Fibroblast of lung (primary cell): ENCODE data around the gene CLNK. TPM values are rescaled to one million over a fixed set of nuclear protein-coding genes. Genes with fewer than 3 reads are reported as not detected.

Experiments
- DNase-seq, 2 donors: peaks; one replicate each; pipeline versions ENCODE4 v3.0.0 to v3.0.0-alpha.2; 2010; ENCODE audit warnings: low read depth in 2 of 2
- H2AFZ ChIP-seq: 2 replicates; pipeline ENCODE4 v1.5.1; 2012; ENCODE audit warnings: low read length, control low read depth, inconsistent platforms
- H3K27ac ChIP-seq: 2 replicates; pipeline ENCODE4 v1.5.1; 2011; ENCODE audit warnings: low read length, control low read depth; ENCODE audit not compliant: insufficient read depth
- H3K27me3 ChIP-seq: 2 replicates; pipeline ENCODE4 v1.5.1; 2011; ENCODE audit warnings: mild to moderate bottlenecking, low read length; ENCODE audit not compliant: control insufficient read depth, insufficient read depth
- H3K36me3 ChIP-seq: 2 replicates; pipeline ENCODE4 v1.5.1; 2011; ENCODE audit warnings: low read length; ENCODE audit not compliant: control insufficient read depth, insufficient read depth
- H3K4me1 ChIP-seq: 2 replicates; pipeline ENCODE4 v1.5.1; 2011; ENCODE audit warnings: low read length; ENCODE audit not compliant: control insufficient read depth, insufficient read depth; ENCODE audit errors: extremely low read depth
- H3K4me2 ChIP-seq: 2 replicates; pipeline ENCODE4 v1.5.1; 2011; ENCODE audit warnings: low read length, control low read depth; ENCODE audit not compliant: insufficient read depth; ENCODE audit errors: extremely low read depth
- H3K4me3 ChIP-seq, 4 experiments: fragments of 200-600 bp in 1 of 4; sonication (generic) in 1 of 4; replicated peaks in 1 of 4; 2 replicates each; pipeline ENCODE4 v1.5.1; 2011 to 2016; ENCODE audit warnings: low read length in 4 of 4, low read depth in 3 of 4, mild to moderate bottlenecking in 3 of 4, control low read depth in 2 of 4, inconsistent platforms in 1 of 4, mixed read lengths in 1 of 4; ENCODE audit not compliant: insufficient read depth in 1 of 4; ENCODE audit errors: control extremely low read depth in 1 of 4
- H3K79me2 ChIP-seq: 2 replicates; pipeline ENCODE4 v1.5.1; 2012; ENCODE audit warnings: mild to moderate bottlenecking, low read length, inconsistent platforms; ENCODE audit not compliant: control insufficient read depth, insufficient read depth
- H3K9ac ChIP-seq: 2 replicates; pipeline ENCODE4 v1.5.1; 2011; ENCODE audit warnings: mild to moderate bottlenecking, low read length, control low read depth; ENCODE audit not compliant: insufficient read depth
- H3K9me3 ChIP-seq: 2 replicates; pipeline ENCODE4 v1.5.1; 2012; ENCODE audit warnings: low read depth, low read length; ENCODE audit not compliant: control insufficient read depth, insufficient read depth
- H4K20me1 ChIP-seq: 2 replicates; pipeline ENCODE4 v1.5.1; 2011; ENCODE audit warnings: low read length; ENCODE audit not compliant: control insufficient read depth, insufficient read depth; ENCODE audit errors: extremely low read depth
- CTCF ChIP-seq, 2 donors: IDR thresholded peaks in 1 of 2; conservative IDR thresholded peaks in 1 of 2; 1 replicate in 1 of 2; 2 replicates in 1 of 2; pipeline ENCODE4 v1.5.1; 2011 to 2012; ENCODE audit warnings: low read length in 2 of 2, control low read depth in 1 of 2, inconsistent platforms in 1 of 2, low read depth in 1 of 2, mild to moderate bottlenecking in 1 of 2
- EZH2 ChIP-seq: IDR thresholded peaks from 2 replicates; pipeline ENCODE4 v1.5.1; 2012; ENCODE audit warnings: low read length, control low read depth, mild to moderate bottlenecking; ENCODE audit errors: missing control alignments
- polyA plus RNA-seq, 2 donors: library from polyadenylated mRNA; depleted of rRNA in 1 of 2; stranded (reverse) in 1 of 2; unstranded in 1 of 2; fragments of >200 nt; gene quantifications; 2 replicates each; pipeline ENCODE4 v1.2.1, GENCODE V29; 2011 to 2012; ENCODE audit warnings: missing spikeins in 1 of 2
- total RNA-seq: library from RNA; depleted of rRNA; stranded (reverse); fragments of >200 nt; gene quantifications from 2 replicates; pipeline ENCODE4 v1.2.1, GENCODE V29; 2014

Gene CLNK
- total and polyA plus RNA-seq, 2 donors (not counting 1 experiment from before 2014, with no cell fraction given) = not detected

GRCh38 chr4:10732235-10732913, 47.8 kb upstream of the CLNK start:
- no peaks in the 10 kb centered on the region for H3K4me1 ChIP-seq
- H4K20me1 ChIP-seq = no peaks in the 10 kb centered on the region
- H3K4me3 ChIP-seq = no peak overlapping the region
- H3K4me2 ChIP-seq = no peak overlapping the region
- H2AFZ ChIP-seq = no peak overlapping the region
- H3K79me2 ChIP-seq = no peaks in the 10 kb centered on the region
- H3K9ac ChIP-seq = no peak overlapping the region
- no peaks in the 10 kb centered on the region for H3K36me3 ChIP-seq
- H3K27ac ChIP-seq = no peak overlapping the region
- H3K9me3 ChIP-seq = no peaks in the 10 kb centered on the region
- no peak for DNase-seq
- H3K27me3 ChIP-seq = no peaks in the 10 kb centered on the region
- TF ChIP-seq CTCF (conservative IDR thresholded peaks at IDR 0.05 in 1 of 2, IDR thresholded peaks at IDR 0.05 in 1 of 2; ENCODE audit: low read depth in 1 of 2, low read length in 2 of 2) = no peak
- TF ChIP-seq EZH2 = no peak

GRCh38 chr4:10731690-10732089, 47.1 kb upstream of the CLNK start:
- no peaks in the 10 kb centered on the region for H3K36me3 ChIP-seq
- TF ChIP-seq EZH2 = no peak
- TF ChIP-seq CTCF (conservative IDR thresholded peaks at IDR 0.05 in 1 of 2, IDR thresholded peaks at IDR 0.05 in 1 of 2; ENCODE audit: low read depth in 1 of 2, low read length in 2 of 2) = no peak

GRCh38 chr4:10731162-10731561, 46.6 kb upstream of the CLNK start:
- no peak overlapping the region for H3K4me2 ChIP-seq
- no peaks in the 10 kb centered on the region for H3K36me3 ChIP-seq
- H3K4me3 ChIP-seq = no peak overlapping the region
- H3K27me3 ChIP-seq = no peaks in the 10 kb centered on the region
- H2AFZ ChIP-seq = no peak overlapping the region
- H3K4me1 ChIP-seq = no peaks in the 10 kb centered on the region
- DNase-seq = no peak
- no peaks in the 10 kb centered on the region for H3K9me3 ChIP-seq
- H3K27ac ChIP-seq = no peak overlapping the region
- no peaks in the 10 kb centered on the region for H3K79me2 ChIP-seq
- no peak overlapping the region for H3K9ac ChIP-seq
- no peaks in the 10 kb centered on the region for H4K20me1 ChIP-seq
- TF ChIP-seq CTCF (conservative IDR thresholded peaks at IDR 0.05 in 1 of 2, IDR thresholded peaks at IDR 0.05 in 1 of 2; ENCODE audit: low read depth in 1 of 2, low read length in 2 of 2) (no peak), EZH2 (no peak)

More at GRCh38 chr4:10731690-10732089, 47.1 kb upstream of the CLNK start:
- Histone ChIP-seq H3K4me1 (no peaks in the 10 kb centered on the region), H2AFZ (no peak overlapping the region), H3K9ac (no peak overlapping the region), H3K4me2 (no peak overlapping the region), H3K79me2 (no peaks in the 10 kb centered on the region), H3K27ac (no peak overlapping the region), H3K9me3 (no peaks in the 10 kb centered on the region), H3K27me3 (no peaks in the 10 kb centered on the region), H3K4me3 (no peak overlapping the region), H4K20me1 (no peaks in the 10 kb centered on the region)
- DNase-seq = no peak
